Osteocyte (in vitro differentiated cells): ENCODE measurements around the gene ALDH4A1. TPM values are rescaled to one million over a fixed set of nuclear protein-coding genes. Genes with fewer than 3 reads are reported as not detected.
A peak's percentile ranks its signal among the peaks of the same experiment; 100 is the strongest.

Experiments
- DNase-seq: peaks from one replicate; pipeline ENCODE4 v3.0.0; 2021; ENCODE audit warnings: mixed read lengths; ENCODE audit not compliant: unreplicated experiment; ENCODE audit errors: extremely low spot score
- H3K27ac Mint-ChIP-seq: one replicate; pipeline ENCODE4 v1.8.0; 2021; ENCODE audit warnings: mild to moderate bottlenecking, mixed read lengths; ENCODE audit not compliant: unreplicated experiment
- H3K27me3 Mint-ChIP-seq: one replicate; pipeline ENCODE4 v1.8.0; 2021; ENCODE audit warnings: mixed read lengths; ENCODE audit not compliant: unreplicated experiment
- H3K36me3 Mint-ChIP-seq: one replicate; pipeline ENCODE4 v1.8.0; 2021; ENCODE audit warnings: mixed read lengths; ENCODE audit not compliant: unreplicated experiment
- H3K4me1 Mint-ChIP-seq: one replicate; pipeline ENCODE4 v1.8.0; 2021; ENCODE audit warnings: mixed read lengths; ENCODE audit not compliant: unreplicated experiment
- H3K4me3 Mint-ChIP-seq: one replicate; pipeline ENCODE4 v1.8.0; 2021; ENCODE audit warnings: mild to moderate bottlenecking, moderate library complexity, mixed read lengths; ENCODE audit not compliant: unreplicated experiment
- H3K9me3 Mint-ChIP-seq: one replicate; pipeline ENCODE4 v1.8.0; 2021; ENCODE audit warnings: mixed read lengths; ENCODE audit not compliant: unreplicated experiment
- total RNA-seq: library from RNA; stranded (reverse); gene quantifications from 2 replicates; pipeline ENCODE4 v1.2.1, GENCODE V29; 2021
- TF ChIP-seq, protein P1 (sequence below): fragments of 200-600 bp; sonication (generic); IDR thresholded peaks from 2 replicates; pipeline ENCODE4 v1.5.0; 2021; ENCODE audit warnings: antibody characterized with exemption, mild to moderate bottlenecking, moderate library complexity

ALDH4A1 gene
- total RNA-seq, 1 donor from 2014 or later, result 13.8 TPM

- Mint-ChIP-seq H3K27ac (peak overlapping the region; percentile 99), H3K36me3 (no peaks in the 10 kb centered on the region), H3K4me1 (peaks cover 19% of the 10 kb centered on the region), H3K27me3 (no peaks in the 10 kb centered on the region), H3K4me3 (peak overlapping the region; percentile 98), H3K9me3 (no peaks in the 10 kb centered on the region)
- no peak for DNase-seq
- TF ChIP-seq, protein P1, sequence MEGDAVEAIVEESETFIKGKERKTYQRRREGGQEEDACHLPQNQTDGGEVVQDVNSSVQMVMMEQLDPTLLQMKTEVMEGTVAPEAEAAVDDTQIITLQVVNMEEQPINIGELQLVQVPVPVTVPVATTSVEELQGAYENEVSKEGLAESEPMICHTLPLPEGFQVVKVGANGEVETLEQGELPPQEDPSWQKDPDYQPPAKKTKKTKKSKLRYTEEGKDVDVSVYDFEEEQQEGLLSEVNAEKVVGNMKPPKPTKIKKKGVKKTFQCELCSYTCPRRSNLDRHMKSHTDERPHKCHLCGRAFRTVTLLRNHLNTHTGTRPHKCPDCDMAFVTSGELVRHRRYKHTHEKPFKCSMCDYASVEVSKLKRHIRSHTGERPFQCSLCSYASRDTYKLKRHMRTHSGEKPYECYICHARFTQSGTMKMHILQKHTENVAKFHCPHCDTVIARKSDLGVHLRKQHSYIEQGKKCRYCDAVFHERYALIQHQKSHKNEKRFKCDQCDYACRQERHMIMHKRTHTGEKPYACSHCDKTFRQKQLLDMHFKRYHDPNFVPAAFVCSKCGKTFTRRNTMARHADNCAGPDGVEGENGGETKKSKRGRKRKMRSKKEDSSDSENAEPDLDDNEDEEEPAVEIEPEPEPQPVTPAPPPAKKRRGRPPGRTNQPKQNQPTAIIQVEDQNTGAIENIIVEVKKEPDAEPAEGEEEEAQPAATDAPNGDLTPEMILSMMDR, result no peak
These were observed 318 bp downstream of the ALDH4A1 start for GRCh38 chr1:18901952-18902522.

DNA sequence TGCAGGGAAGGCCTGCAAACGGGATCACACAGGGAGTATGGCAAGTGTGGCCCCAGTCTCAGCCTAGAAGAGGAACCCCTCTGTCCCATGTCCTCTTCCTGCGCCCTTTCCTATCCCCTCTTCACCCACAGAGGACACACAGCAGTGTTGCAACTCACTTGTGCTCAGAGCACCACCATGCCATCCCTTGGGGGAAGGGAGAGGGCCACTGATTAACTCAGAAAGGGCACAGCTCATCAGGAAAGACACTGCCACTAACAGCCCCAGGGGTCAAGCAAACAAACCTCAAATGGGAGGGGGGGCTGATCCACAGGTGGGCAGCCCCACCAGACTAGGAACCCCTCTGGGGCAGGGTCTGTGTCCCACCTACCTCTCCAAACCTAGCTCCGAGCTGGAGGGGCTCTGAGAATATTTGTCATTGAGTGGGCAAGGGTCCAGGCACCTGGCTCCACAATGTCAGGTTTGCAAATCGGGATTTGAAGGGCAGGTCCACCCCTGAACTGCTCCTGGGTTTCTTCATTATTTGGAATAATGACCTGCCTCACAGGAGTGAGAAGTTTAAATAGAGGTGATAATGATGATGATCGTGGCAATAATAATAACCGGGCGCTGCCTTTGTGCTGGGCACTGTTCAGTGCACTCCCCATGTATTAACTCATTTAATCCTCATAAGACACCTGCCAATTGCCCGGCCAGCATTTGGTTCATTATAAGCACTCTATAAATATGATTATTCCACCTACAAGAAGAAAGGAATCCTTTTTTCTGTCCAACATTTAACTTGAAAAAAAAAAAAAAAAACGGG, 1.0 kb downstream of the ALDH4A1 start:
- Mint-ChIP-seq H3K27me3 (no peaks in the 10 kb centered on the region), H3K36me3 (no peaks in the 10 kb centered on the region), H3K4me1 (peaks cover 17% of the 10 kb centered on the region), H3K27ac (peak overlapping the region; percentile 96), H3K9me3 (no peaks in the 10 kb centered on the region), H3K4me3 (peak overlapping the region; percentile 98)
- TF ChIP-seq, protein P1, result no peak
- no peak for DNase-seq

GRCh38 chr1:18900303-18900841, 2.0 kb downstream of the ALDH4A1 start:
- H3K27me3 Mint-ChIP-seq, result no peaks in the 10 kb centered on the region
- TF ChIP-seq, protein P1, result no peak
- H3K4me1 Mint-ChIP-seq, result peaks cover 17% of the 10 kb centered on the region
- H3K9me3 Mint-ChIP-seq, result no peaks in the 10 kb centered on the region
- H3K4me3 Mint-ChIP-seq, result no peak overlapping the region
- H3K27ac Mint-ChIP-seq, result no peak overlapping the region
- no peak for DNase-seq
- H3K36me3 Mint-ChIP-seq, result no peaks in the 10 kb centered on the region

DNA sequence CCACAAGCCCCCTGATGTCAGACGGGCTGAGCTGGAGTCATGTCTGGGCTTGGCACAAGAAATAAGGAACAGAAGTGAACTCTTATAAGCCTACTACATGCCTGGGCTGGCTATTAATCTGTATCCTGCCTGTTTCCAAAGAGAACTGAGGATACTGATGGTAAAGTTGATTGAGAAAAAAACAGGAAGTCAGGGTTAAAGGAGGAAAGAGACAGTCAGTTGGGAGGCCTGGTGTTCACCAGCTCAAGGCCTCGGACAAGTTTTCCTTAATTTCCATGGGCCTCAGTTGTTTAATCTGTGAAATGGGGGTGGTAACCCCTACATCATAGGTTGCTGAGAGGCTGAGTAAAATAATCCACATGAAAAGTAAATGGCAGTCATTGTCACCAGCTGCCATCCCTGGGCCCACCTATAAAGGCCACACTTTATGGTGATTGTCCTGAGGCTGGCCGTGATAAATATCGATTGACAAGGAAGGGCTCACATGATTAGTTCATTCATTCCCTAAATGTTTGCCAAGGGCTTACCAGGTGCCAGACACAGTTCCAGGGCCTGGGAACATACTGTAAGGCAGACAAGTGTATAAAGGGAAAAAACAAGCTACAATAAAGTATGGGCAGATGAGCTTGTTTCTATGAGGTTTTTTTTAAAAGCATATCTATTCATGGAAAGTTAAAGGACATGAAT, 2.8 kb downstream of the ALDH4A1 start:
- H3K36me3 Mint-ChIP-seq, result peaks cover 1% of the 10 kb centered on the region
- peaks cover 21% of the 10 kb centered on the region for H3K4me1 Mint-ChIP-seq
- no peak overlapping the region for H3K4me3 Mint-ChIP-seq
- TF ChIP-seq, protein P1, result no peak
- no peaks in the 10 kb centered on the region for H3K27me3 Mint-ChIP-seq
- no peaks in the 10 kb centered on the region for H3K9me3 Mint-ChIP-seq
- no peak overlapping the region for H3K27ac Mint-ChIP-seq
- DNase-seq, result no peak

GRCh38 chr1:18898567-18898966, 3.8 kb downstream of the ALDH4A1 start:
- Mint-ChIP-seq H3K4me3 (no peak overlapping the region), H3K36me3 (peaks cover 1% of the 10 kb centered on the region), H3K27ac (peak overlapping the region; percentile 38), H3K4me1 (peaks cover 19% of the 10 kb centered on the region), H3K27me3 (no peaks in the 10 kb centered on the region), H3K9me3 (no peaks in the 10 kb centered on the region)
- TF ChIP-seq, protein P1, result no peak
- DNase-seq, result no peak
